ENCODE measurements around the gene ZNF771.

The ZNF771 gene

DNA sequence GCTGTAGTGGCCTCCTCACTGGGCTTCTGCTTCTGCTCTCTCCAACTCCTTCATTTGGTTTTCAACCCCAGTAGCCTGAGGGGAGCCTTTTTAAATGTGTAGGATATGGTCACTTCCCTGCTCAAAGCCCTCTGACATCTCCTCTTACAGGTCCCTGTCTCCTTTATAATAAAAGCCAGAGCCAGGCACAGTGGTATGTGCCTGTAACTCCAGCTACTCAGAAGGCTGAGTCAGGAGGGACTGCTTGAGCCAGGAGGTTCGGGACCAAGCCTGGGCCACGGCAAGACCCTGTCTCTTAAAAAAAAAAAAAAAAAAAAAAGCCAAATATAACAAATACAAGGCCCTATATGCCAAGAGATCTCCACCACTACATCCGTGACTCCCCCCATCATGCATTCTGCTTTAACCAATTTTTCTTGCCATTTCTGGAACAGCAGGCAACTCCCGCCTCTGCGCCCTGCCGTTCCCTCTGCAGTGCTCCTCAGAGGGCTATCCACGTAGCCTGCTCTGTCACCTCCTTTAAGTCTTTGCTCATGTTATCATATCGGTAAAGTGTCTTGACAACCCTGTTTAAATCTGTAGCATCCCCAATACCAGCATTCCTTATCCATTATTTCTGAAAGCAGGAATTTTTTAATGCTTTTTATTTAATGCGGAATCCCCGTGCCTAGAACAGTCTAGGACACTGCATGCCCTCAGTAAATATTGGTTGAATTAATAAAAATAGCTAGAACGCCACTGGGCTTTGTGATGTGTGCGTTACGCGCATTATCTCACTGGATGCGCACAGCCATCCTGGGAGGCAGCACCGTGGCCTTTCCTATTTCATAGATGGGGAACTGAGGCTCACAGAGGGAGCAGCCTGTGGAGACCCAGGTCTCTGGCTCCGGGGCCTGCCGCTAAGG lies 9.5 kb downstream of the ZNF771 start:
- TF ChIP-seq CTCF (IDR thresholded peaks at IDR 0.05): no peak
- H3K4me3 ChIP-seq: peak overlapping the region; percentile 57 to 68
- intact Hi-C loops (cut with DNase I; ENCODE audit: low total_unique reads): no loop called here
- no peak for DNase-seq
- peaks cover 0 to 14% (median 6%) of the 10 kb centered on the region in 4 donors for H3K4me1 ChIP-seq
- H3K27me3 ChIP-seq: no peaks in the 10 kb centered on the region
- H3K9me3 ChIP-seq: no peaks in the 10 kb centered on the region
- H3K27ac ChIP-seq: peak overlapping the region; percentile 53 to 78
- H3K36me3 ChIP-seq: peaks cover 0 to 31% (median 0%) of the 10 kb centered on the region in 3 donors

- intact Hi-C loops (cut with DNase I; ENCODE audit: low total_unique reads): no loop called here
- peak; percentile 51 to 79 for DNase-seq
- H3K9me3 ChIP-seq: no peaks in the 10 kb centered on the region
- H3K36me3 ChIP-seq: peaks cover 0 to 31% (median under 1%) of the 10 kb centered on the region in 3 donors
- peak overlapping the region; percentile 53 to 78 for H3K27ac ChIP-seq
- H3K4me1 ChIP-seq: peaks cover 0 to 14% (median 6%) of the 10 kb centered on the region in 4 donors
- peak overlapping the region; percentile 57 to 68 for H3K4me3 ChIP-seq
- no peaks in the 10 kb centered on the region for H3K27me3 ChIP-seq
- TF ChIP-seq CTCF (IDR thresholded peaks at IDR 0.05): no peak
These were observed 10.3 kb downstream of the ZNF771 start for GRCh38 chr16:30417529-30418349.

- no peaks in the 10 kb centered on the region for H3K9me3 ChIP-seq
- peaks cover 6 to 35% (median 7%) of the 10 kb centered on the region in 3 donors for H3K36me3 ChIP-seq
- H3K4me3 ChIP-seq: peak overlapping the region; percentile 57 to 68
- H3K27me3 ChIP-seq: no peaks in the 10 kb centered on the region
- DNase-seq: no peak
- H3K4me1 ChIP-seq: peaks cover 0 to 14% (median 6%) of the 10 kb centered on the region in 4 donors
- intact Hi-C loops (cut with DNase I; ENCODE audit: low total_unique reads): no loop called here
- peak overlapping the region; percentile 53 to 78 for H3K27ac ChIP-seq
- TF ChIP-seq CTCF (IDR thresholded peaks at IDR 0.05): no peak
These were observed 11.2 kb downstream of the ZNF771 start for GRCh38 chr16:30418350-30419181.

- DNase-seq: no peak
- no peaks in the 10 kb centered on the region for H3K27me3 ChIP-seq
- H3K4me1 ChIP-seq: peaks cover 0 to 14% (median 6%) of the 10 kb centered on the region in 4 donors
- TF ChIP-seq CTCF (IDR thresholded peaks at IDR 0.05): no peak
- peaks cover 11 to 48% (median 14%) of the 10 kb centered on the region in 3 donors for H3K36me3 ChIP-seq
- intact Hi-C loops (cut with DNase I; ENCODE audit: low total_unique reads): no loop called here
- no peak overlapping the region for H3K27ac ChIP-seq
- H3K9me3 ChIP-seq: no peaks in the 10 kb centered on the region
- no peak overlapping the region for H3K4me3 ChIP-seq
These were observed 13.6 kb downstream of the ZNF771 start for GRCh38 chr16:30421010-30421409.

GRCh38 chr16:30428055-30428454 lies 20.6 kb downstream of the ZNF771 start:
- Histone ChIP-seq H3K4me1 (peaks cover 0 to 20% (median 11%) of the 10 kb centered on the region in 4 donors), H3K4me3 (no peak overlapping the region), H3K36me3 (peaks cover 8 to 40% (median 13%) of the 10 kb centered on the region in 3 donors), H3K9me3 (no peaks in the 10 kb centered on the region), H3K27ac (no peak overlapping the region), H3K27me3 (no peaks in the 10 kb centered on the region)
- DNase-seq: no peak
- no peak for TF ChIP-seq CTCF (IDR thresholded peaks at IDR 0.05)
- intact Hi-C loops (cut with DNase I; ENCODE audit: low total_unique reads): no loop called here
